A673 (cell line): Measurements from ENCODE around the gene TMC4. TPM values are rescaled to one million over a fixed set of nuclear protein-coding genes. Genes with fewer than 3 reads are reported as not detected.

Source experiments
- BruUV-seq: library from RNA; stranded (reverse); fragments of 400-500 nt; replicated peaks from 2 replicates; lab custom pipeline; 2021; lab: Mats Ljungman, UMichigan
- CTCF ChIA-PET: fragments of 300-600 bp; sonication (Branson Sonifier 250); formaldehyde crosslinking; loops from one replicate; lab custom pipeline; 2022; ENCODE audit warnings: antibody characterized with exemption; lab: Charles Lee
- POLR2A ChIA-PET: fragments of 300-600 bp; sonication (Branson Sonifier 250); formaldehyde crosslinking; loops from one replicate; lab custom pipeline; 2022; ENCODE audit warnings: antibody characterized with exemption; ENCODE audit not compliant: low non-redundant PET; lab: Charles Lee
- DNase-seq: peaks from one replicate; pipeline ENCODE4 v3.0.0-alpha.2; 2015; ENCODE audit warnings: low spot score
- H3K27ac ChIP-seq: fragments of 200-600 bp; sonication (generic); 2 replicates; pipeline ENCODE4 v1.5.1; 2016; ENCODE audit warnings: mixed run types, low read depth, mild to moderate bottlenecking, mixed read lengths, antibody characterized with exemption, low read length; ENCODE audit not compliant: poor library complexity, severe bottlenecking
- H3K27me3 ChIP-seq: fragments of 200-600 bp; sonication (generic); replicated peaks from 2 replicates; pipeline ENCODE4 v1.6.1; 2017; ENCODE audit warnings: mixed run types, low read depth, mild to moderate bottlenecking, mixed read lengths, antibody characterized with exemption, low read length; ENCODE audit not compliant: insufficient read depth, poor library complexity
- H3K36me3 ChIP-seq: fragments of 200-600 bp; sonication (generic); 2 replicates; pipeline ENCODE4 v1.6.1; 2016; ENCODE audit warnings: mixed run types, mild to moderate bottlenecking, mixed read lengths, antibody characterized with exemption, low read length; ENCODE audit not compliant: insufficient read depth, poor library complexity, severe bottlenecking
- H3K4me1 ChIP-seq: fragments of 200-600 bp; sonication (generic); 2 replicates; pipeline ENCODE4 v1.6.1; 2017; ENCODE audit warnings: mixed run types, mild to moderate bottlenecking, mixed read lengths, antibody characterized with exemption, low read length; ENCODE audit not compliant: insufficient read depth, poor library complexity, severe bottlenecking
- H3K4me3 ChIP-seq: fragments of 200-600 bp; sonication (generic); 2 replicates; pipeline ENCODE4 v1.5.1; 2016; ENCODE audit warnings: low read depth, mixed run types, mild to moderate bottlenecking, mixed read lengths, low read length; ENCODE audit not compliant: poor library complexity, severe bottlenecking
- H3K9me3 ChIP-seq: fragments of 200-600 bp; sonication (generic); 2 replicates; pipeline ENCODE4 v1.6.1; 2016; ENCODE audit warnings: mixed run types, low read depth, mild to moderate bottlenecking, mixed read lengths, antibody characterized with exemption, low read length; ENCODE audit not compliant: poor library complexity, severe bottlenecking
- EZH2 ChIP-seq: fragments of 200-600 bp; sonication (generic); IDR thresholded peaks from 2 replicates; pipeline ENCODE4 v1.6.1; 2017; ENCODE audit warnings: borderline replicate concordance, low read depth, mild to moderate bottlenecking, mixed read lengths, antibody characterized with exemption, low read length; ENCODE audit not compliant: poor library complexity, severe bottlenecking
- intact Hi-C: fragments of 100-400 bp; cut with micrococcal nuclease; formaldehyde crosslinking; loops from one replicate; pipeline ENCODE4 v1.10.0; 2022; ENCODE audit not compliant: unreplicated experiment
- total RNA-seq: library from RNA; stranded (reverse); gene quantifications from 2 replicates; pipeline ENCODE4 v1.2.3, GENCODE V29; 2021
- TF ChIP-seq, protein P1 (sequence below): fragments of 300-800, 200-600 bp; sonication (generic); conservative IDR thresholded peaks from 2 replicates; pipeline ENCODE4 v1.5.1; 2017; ENCODE audit warnings: low read depth, mild to moderate bottlenecking, antibody characterized with exemption, low read length, moderate library complexity, mixed read lengths

The TMC4 gene
- total RNA-seq, 1 experiment from 2014 or later = 0.58 TPM

DNA sequence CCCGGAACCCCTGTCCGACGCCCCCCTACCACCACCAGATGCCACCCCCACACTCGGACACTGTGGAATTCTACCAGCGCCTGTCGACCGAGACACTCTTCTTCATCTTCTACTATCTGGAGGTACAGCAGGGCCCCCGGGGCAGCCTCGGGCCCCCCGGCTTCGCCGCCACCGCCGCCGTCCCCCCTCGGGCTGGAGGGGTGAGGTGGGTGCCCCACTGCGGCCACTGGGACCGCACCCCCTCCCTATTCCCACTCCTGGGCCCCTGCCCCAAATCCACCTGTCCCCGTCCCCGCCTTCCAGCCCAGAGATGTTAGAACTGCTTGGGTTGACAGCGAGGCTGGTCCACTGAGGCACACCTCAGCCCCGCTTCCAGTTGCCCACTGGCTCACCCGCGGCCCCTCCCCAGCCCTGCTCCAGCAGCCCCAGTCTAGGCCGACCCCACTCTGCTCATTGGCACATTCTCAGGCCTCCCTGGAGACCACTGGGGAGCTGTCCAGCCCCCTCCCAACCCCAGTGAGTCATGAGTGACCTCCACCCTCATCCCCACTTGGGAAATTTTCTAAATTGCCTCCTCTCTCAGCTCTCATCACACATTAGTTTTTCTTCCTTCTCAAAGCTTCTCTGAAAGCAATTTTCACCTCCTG lies 20.0 kb downstream of the TMC4 start:
- intact Hi-C loops = no loop called here
- POLR2A ChIA-PET = no interaction called here
- no peak for TF ChIP-seq EZH2
- TF ChIP-seq, protein P1, sequence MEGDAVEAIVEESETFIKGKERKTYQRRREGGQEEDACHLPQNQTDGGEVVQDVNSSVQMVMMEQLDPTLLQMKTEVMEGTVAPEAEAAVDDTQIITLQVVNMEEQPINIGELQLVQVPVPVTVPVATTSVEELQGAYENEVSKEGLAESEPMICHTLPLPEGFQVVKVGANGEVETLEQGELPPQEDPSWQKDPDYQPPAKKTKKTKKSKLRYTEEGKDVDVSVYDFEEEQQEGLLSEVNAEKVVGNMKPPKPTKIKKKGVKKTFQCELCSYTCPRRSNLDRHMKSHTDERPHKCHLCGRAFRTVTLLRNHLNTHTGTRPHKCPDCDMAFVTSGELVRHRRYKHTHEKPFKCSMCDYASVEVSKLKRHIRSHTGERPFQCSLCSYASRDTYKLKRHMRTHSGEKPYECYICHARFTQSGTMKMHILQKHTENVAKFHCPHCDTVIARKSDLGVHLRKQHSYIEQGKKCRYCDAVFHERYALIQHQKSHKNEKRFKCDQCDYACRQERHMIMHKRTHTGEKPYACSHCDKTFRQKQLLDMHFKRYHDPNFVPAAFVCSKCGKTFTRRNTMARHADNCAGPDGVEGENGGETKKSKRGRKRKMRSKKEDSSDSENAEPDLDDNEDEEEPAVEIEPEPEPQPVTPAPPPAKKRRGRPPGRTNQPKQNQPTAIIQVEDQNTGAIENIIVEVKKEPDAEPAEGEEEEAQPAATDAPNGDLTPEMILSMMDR = no peak
- CTCF ChIA-PET = no interaction called here
- H3K4me3 ChIP-seq = no peak overlapping the region
- peaks cover 93% of the 10 kb centered on the region for H3K36me3 ChIP-seq
- DNase-seq = no peak
- H3K27ac ChIP-seq = no peak overlapping the region
- no peaks in the 10 kb centered on the region for H3K27me3 ChIP-seq
- no peaks in the 10 kb centered on the region for H3K9me3 ChIP-seq
- H3K4me1 ChIP-seq = no peaks in the 10 kb centered on the region
- BruUV-seq = no TSS peak

GRCh38 chr19:54152267-54152666 lies 20.7 kb downstream of the TMC4 start:
- Histone ChIP-seq H3K27ac (no peak overlapping the region), H3K36me3 (peaks cover 94% of the 10 kb centered on the region), H3K4me3 (no peak overlapping the region), H3K27me3 (no peaks in the 10 kb centered on the region), H3K9me3 (no peaks in the 10 kb centered on the region), H3K4me1 (no peaks in the 10 kb centered on the region)
- DNase-seq = no peak
- intact Hi-C loops = no loop called here
- BruUV-seq = no TSS peak
- ChIA-PET POLR2A (no interaction called here), CTCF (no interaction called here)
- no peak for TF ChIP-seq EZH2
- TF ChIP-seq, protein P1 = no peak

DNA sequence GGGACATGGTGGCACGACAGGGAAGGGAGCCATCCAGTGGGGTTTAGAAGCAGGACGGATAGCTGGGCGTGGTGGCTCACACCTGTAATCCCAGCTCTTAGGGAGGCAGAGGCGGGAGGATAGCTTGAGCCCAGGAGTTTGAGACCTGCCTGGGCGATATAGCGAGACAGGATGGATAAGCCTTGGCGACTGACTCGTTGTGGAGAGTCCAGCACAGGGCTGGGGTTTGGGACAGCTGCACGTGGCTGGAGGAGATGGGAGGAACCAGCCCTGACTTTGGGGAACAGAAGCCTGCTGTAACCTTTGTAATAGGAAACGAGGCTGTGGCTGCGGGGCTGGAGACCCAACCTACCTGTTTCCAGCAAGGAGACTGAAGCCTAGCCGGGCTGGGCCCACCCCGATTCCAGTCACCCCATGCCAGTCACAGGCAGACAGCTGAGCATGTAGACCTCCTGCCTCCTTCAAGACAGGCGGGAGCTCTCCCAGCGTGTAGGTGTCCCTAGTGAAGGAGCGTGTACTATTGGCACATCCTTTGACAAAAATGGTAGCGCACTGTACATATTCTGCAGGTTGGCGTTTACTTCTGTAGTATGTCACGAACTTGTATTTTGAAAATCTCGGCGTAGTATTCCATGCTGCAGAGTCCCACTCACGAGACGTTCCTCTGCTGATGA lies 21.5 kb downstream of the TMC4 start:
- ChIA-PET POLR2A (no interaction called here), CTCF (no interaction called here)
- intact Hi-C loops = no loop called here
- BruUV-seq = no TSS peak
- Histone ChIP-seq H3K4me3 (no peak overlapping the region), H3K9me3 (no peaks in the 10 kb centered on the region), H3K27me3 (no peaks in the 10 kb centered on the region), H3K4me1 (no peaks in the 10 kb centered on the region), H3K36me3 (peaks cover 94% of the 10 kb centered on the region), H3K27ac (no peak overlapping the region)
- DNase-seq = no peak
- TF ChIP-seq, protein P1 = no peak
- no peak for TF ChIP-seq EZH2
